Activated T-helper 1 cell treated with anti-CD3 and anti-CD28 coated beads, Interleukin-12 subunit alpha, Interleukin-12 subunit beta, Interleukin-2, Interleukin-4 antibody, amounts not matched to agents 30 ng/mL and 10 ng/mL and 1 ng/mL, durations not matched to agents 14 hours and 24 hours and 36 hours (primary cell): ENCODE results near the gene LRP1-AS. TPM values are rescaled to one million over a fixed set of nuclear protein-coding genes. Genes with fewer than 3 reads are reported as not detected.

ENCODE experiments used
- DNase-seq: peaks from one replicate; pipeline ENCODE4 v3.0.0; 2021; ENCODE audit warnings: low spot score
- H3K27ac Mint-ChIP-seq: one replicate; pipeline ENCODE4 v1.8.0; 2021; ENCODE audit warnings: mild to moderate bottlenecking, mixed read lengths
- H3K27me3 Mint-ChIP-seq: one replicate; pipeline ENCODE4 v1.8.0; 2022; ENCODE audit warnings: mild to moderate bottlenecking, moderate library complexity, mixed read lengths; ENCODE audit not compliant: insufficient read depth
- H3K36me3 Mint-ChIP-seq: one replicate; pipeline ENCODE4 v1.8.0; 2021; ENCODE audit warnings: low read depth, mixed read lengths
- H3K4me1 Mint-ChIP-seq: one replicate; pipeline ENCODE4 v1.8.0; 2021; ENCODE audit warnings: low read depth, mixed read lengths
- H3K4me3 Mint-ChIP-seq: one replicate; pipeline ENCODE4 v1.8.0; 2021; ENCODE audit warnings: mild to moderate bottlenecking, moderate library complexity, mixed read lengths
- H3K9me3 Mint-ChIP-seq: one replicate; pipeline ENCODE4 v1.8.0; 2021; ENCODE audit warnings: mixed read lengths
- intact Hi-C: fragments of 100-400 bp; cut with micrococcal nuclease; formaldehyde crosslinking; loops from one replicate; pipeline ENCODE4 v1.15.1; 2024
- total RNA-seq: library from RNA; stranded (reverse); gene quantifications from 2 replicates; pipeline ENCODE4 v1.2.3, GENCODE V29; 2022

The LRP1-AS gene
- total RNA-seq, 1 donor from 2014 or later: not detected

GRCh38 chr12:57176846-57177245 is 29.4 kb upstream of the LRP1-AS start:
- intact Hi-C loops: no loop called here

GRCh38 chr12:57176139-57176477 is 28.7 kb upstream of the LRP1-AS start:
- H3K36me3 Mint-ChIP-seq: no peaks in the 10 kb centered on the region
- H3K27ac Mint-ChIP-seq: no peak overlapping the region
- DNase-seq: no peak
- intact Hi-C loops: no loop called here
- no peaks in the 10 kb centered on the region for H3K4me1 Mint-ChIP-seq
- no peaks in the 10 kb centered on the region for H3K9me3 Mint-ChIP-seq
- H3K27me3 Mint-ChIP-seq: peaks cover 3% of the 10 kb centered on the region
- H3K4me3 Mint-ChIP-seq: no peak overlapping the region

More at GRCh38 chr12:57176846-57177245, 29.4 kb upstream of the LRP1-AS start:
- Mint-ChIP-seq H3K36me3 (no peaks in the 10 kb centered on the region), H3K27ac (no peak overlapping the region), H3K9me3 (no peaks in the 10 kb centered on the region), H3K4me1 (no peaks in the 10 kb centered on the region), H3K4me3 (no peak overlapping the region), H3K27me3 (peaks cover 3% of the 10 kb centered on the region)
- no peak for DNase-seq

DNA sequence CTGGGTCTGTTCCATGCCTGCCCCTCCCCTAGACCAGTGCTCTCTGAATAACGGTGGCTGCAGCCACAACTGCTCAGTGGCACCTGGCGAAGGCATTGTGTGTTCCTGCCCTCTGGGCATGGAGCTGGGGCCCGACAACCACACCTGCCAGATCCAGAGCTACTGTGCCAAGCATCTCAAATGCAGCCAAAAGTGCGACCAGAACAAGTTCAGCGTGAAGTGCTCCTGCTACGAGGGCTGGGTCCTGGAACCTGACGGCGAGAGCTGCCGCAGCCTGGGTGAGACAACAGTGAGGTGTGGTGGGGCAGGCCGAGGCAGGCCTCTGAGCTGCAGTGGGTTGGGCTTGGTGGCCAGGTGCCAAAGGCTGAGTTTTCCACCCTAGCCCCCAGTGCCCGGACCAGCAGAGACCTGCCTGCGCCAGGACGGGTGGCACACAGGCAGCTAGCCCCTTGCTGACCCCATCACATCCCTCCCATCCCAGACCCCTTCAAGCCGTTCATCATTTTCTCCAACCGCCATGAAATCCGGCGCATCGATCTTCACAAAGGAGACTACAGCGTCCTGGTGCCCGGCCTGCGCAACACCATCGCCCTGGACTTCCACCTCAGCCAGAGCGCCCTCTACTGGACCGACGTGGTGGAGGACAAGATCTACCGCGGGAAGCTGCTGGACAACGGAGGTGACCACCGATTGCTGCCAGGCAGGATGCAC is 28.2 kb upstream of the LRP1-AS start:
- Mint-ChIP-seq H3K9me3 (no peaks in the 10 kb centered on the region), H3K4me3 (no peak overlapping the region), H3K27ac (no peak overlapping the region), H3K27me3 (peaks cover 4% of the 10 kb centered on the region), H3K4me1 (no peaks in the 10 kb centered on the region), H3K36me3 (no peaks in the 10 kb centered on the region)
- DNase-seq: peak; percentile 14
- intact Hi-C loops: no loop called here

- no peaks in the 10 kb centered on the region for H3K36me3 Mint-ChIP-seq
- no peaks in the 10 kb centered on the region for H3K4me1 Mint-ChIP-seq
- no peak for DNase-seq
- intact Hi-C loops: loop anchor here (2.0 kb wide), 1 partner anchor 49 kb away; no protein-coding TSS in a partner anchor
- H3K27me3 Mint-ChIP-seq: peaks cover 8% of the 10 kb centered on the region
- no peak overlapping the region for H3K4me3 Mint-ChIP-seq
- H3K27ac Mint-ChIP-seq: no peak overlapping the region
- H3K9me3 Mint-ChIP-seq: no peaks in the 10 kb centered on the region
Observed at GRCh38 chr12:57173683-57174082, 26.3 kb upstream of the LRP1-AS start.

GRCh38 chr12:57173089-57173488 is 25.7 kb upstream of the LRP1-AS start:
- no peaks in the 10 kb centered on the region for H3K4me1 Mint-ChIP-seq
- peak overlapping the region; percentile 26 for H3K27ac Mint-ChIP-seq
- intact Hi-C loops: loop anchor here (2.0 kb wide), 1 partner anchor 48 kb away; no protein-coding TSS in a partner anchor
- no peaks in the 10 kb centered on the region for H3K36me3 Mint-ChIP-seq
- H3K9me3 Mint-ChIP-seq: no peaks in the 10 kb centered on the region
- no peak for DNase-seq
- H3K4me3 Mint-ChIP-seq: no peak overlapping the region
- peaks cover 6% of the 10 kb centered on the region for H3K27me3 Mint-ChIP-seq

- H3K4me1 Mint-ChIP-seq: peaks cover 9% of the 10 kb centered on the region
- no peak overlapping the region for H3K27ac Mint-ChIP-seq
- H3K27me3 Mint-ChIP-seq: peaks cover 6% of the 10 kb centered on the region
- H3K36me3 Mint-ChIP-seq: no peaks in the 10 kb centered on the region
- DNase-seq: no peak
- H3K9me3 Mint-ChIP-seq: no peaks in the 10 kb centered on the region
- intact Hi-C loops: loop anchor here (2.0 kb wide), 1 partner anchor 47 kb away; no protein-coding TSS in a partner anchor
- H3K4me3 Mint-ChIP-seq: no peak overlapping the region
Observed at GRCh38 chr12:57171668-57172067, 24.2 kb upstream of the LRP1-AS start.

- Mint-ChIP-seq H3K9me3 (no peaks in the 10 kb centered on the region), H3K27me3 (peaks cover 6% of the 10 kb centered on the region), H3K4me1 (peaks cover 13% of the 10 kb centered on the region), H3K27ac (no peak overlapping the region), H3K4me3 (no peak overlapping the region), H3K36me3 (no peaks in the 10 kb centered on the region)
- no peak for DNase-seq
- intact Hi-C loops: no loop called here
Observed at GRCh38 chr12:57170927-57171326, 23.5 kb upstream of the LRP1-AS start.

DNA sequence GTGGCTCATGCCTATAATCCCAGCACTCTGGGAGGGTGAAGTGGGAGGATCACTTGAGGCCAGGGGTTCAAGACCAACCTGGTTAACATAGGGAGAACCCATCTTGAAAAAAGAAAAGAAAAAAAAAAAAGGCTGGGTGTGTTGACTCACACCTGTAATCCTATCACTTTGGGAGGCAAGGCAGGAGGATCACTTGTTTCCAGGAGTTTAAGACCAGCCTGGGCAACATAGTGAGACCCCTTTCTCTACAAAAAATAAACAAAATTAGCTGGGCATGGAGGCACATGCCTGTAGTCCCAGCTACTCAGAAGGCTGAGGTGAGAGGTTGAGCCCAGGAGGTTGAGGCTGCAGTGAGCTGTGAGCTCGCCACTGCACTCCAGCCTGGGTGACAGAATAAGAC is 23.0 kb upstream of the LRP1-AS start:
- Mint-ChIP-seq H3K4me1 (peaks cover 13% of the 10 kb centered on the region), H3K27ac (no peak overlapping the region), H3K4me3 (no peak overlapping the region), H3K27me3 (peaks cover 6% of the 10 kb centered on the region), H3K9me3 (no peaks in the 10 kb centered on the region), H3K36me3 (no peaks in the 10 kb centered on the region)
- no peak for DNase-seq
- intact Hi-C loops: no loop called here

DNA sequence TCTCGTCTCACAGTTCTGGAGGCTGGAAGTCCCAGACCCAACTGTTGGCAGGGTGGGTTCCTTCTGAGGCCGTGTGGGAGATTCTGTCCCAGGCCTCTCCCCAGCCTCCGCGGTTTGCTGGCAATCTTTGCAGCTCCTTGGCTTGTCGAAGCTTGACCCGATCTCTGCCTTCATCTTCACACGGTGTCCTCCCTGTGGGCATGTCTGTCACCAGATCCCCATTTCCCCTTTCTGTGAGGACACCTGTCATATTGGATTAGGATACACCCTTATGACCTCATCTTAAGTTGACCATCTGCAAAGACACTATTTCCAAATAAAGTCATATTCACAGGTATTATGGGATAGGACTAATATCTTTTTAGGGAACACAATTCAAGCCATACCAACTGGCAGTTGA is 22.6 kb upstream of the LRP1-AS start:
- intact Hi-C loops: no loop called here
- Mint-ChIP-seq H3K27ac (no peak overlapping the region), H3K27me3 (peaks cover 6% of the 10 kb centered on the region), H3K9me3 (no peaks in the 10 kb centered on the region), H3K4me1 (peaks cover 13% of the 10 kb centered on the region), H3K36me3 (no peaks in the 10 kb centered on the region), H3K4me3 (no peak overlapping the region)
- DNase-seq: no peak

DNA sequence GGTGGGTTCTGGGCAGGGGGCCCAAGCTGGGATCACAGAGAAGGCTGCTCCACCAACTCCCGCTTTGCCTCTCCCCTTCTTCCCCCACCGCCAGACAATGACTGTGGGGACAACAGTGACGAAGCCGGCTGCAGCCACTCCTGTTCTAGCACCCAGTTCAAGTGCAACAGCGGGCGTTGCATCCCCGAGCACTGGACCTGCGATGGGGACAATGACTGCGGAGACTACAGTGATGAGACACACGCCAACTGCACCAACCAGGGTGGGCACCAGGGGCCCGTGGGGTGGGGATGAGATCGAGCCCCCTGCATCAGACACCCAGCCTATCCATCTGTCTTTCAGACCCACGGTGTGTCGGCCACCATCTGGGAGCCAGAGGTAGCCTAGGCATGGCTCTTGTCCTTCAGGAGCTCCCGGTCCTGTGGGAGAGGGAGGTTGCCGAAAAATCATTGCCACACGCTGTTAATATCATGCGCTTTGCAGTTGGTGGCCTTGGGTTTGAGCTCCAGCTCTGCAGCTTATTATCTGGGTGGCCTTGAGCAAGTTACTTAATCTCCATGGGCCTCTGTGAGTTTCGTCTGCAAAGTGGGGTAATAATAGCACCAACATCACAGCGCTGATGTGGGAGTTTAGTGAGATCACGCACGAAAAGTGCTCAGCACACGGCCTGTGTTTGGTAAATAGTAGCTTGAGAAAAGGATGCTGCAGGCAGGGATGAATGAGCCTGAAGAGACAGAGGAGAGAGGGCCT is 21.8 kb upstream of the LRP1-AS start:
- no peaks in the 10 kb centered on the region for H3K9me3 Mint-ChIP-seq
- no peak for DNase-seq
- H3K27ac Mint-ChIP-seq: no peak overlapping the region
- no peaks in the 10 kb centered on the region for H3K36me3 Mint-ChIP-seq
- peaks cover 6% of the 10 kb centered on the region for H3K27me3 Mint-ChIP-seq
- intact Hi-C loops: no loop called here
- no peak overlapping the region for H3K4me3 Mint-ChIP-seq
- H3K4me1 Mint-ChIP-seq: peaks cover 13% of the 10 kb centered on the region

GRCh38 chr12:57168058-57168457 is 20.6 kb upstream of the LRP1-AS start:
- H3K4me1 Mint-ChIP-seq: peaks cover 13% of the 10 kb centered on the region
- peaks cover 6% of the 10 kb centered on the region for H3K27me3 Mint-ChIP-seq
- no peak overlapping the region for H3K4me3 Mint-ChIP-seq
- no peak for DNase-seq
- intact Hi-C loops: no loop called here
- H3K9me3 Mint-ChIP-seq: no peaks in the 10 kb centered on the region
- H3K36me3 Mint-ChIP-seq: no peaks in the 10 kb centered on the region
- no peak overlapping the region for H3K27ac Mint-ChIP-seq

DNA sequence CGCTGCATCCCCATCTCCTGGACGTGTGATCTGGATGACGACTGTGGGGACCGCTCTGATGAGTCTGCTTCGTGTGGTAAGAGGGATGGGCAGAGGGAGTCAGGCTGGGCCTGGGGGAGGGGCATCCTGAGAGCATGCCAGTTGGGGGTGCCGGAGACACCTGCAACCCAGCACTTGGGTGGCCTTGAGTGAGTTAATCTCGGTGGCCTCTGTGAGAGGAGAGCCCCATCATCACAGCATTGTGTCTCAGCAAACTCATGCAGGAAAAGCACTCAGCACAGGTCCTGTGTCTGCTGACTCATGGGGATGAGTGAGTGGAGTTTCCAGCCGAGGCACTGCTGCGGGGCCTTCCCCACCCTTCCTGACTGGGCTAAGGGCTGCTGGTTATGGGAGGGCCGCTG is 19.6 kb upstream of the LRP1-AS start:
- Mint-ChIP-seq H3K27me3 (peaks cover 5% of the 10 kb centered on the region), H3K9me3 (no peaks in the 10 kb centered on the region), H3K4me3 (no peak overlapping the region), H3K27ac (peak overlapping the region; percentile 27), H3K4me1 (peaks cover 13% of the 10 kb centered on the region), H3K36me3 (no peaks in the 10 kb centered on the region)
- no peak for DNase-seq
- intact Hi-C loops: no loop called here

- Mint-ChIP-seq H3K4me3 (no peak overlapping the region), H3K4me1 (peaks cover 13% of the 10 kb centered on the region), H3K9me3 (no peaks in the 10 kb centered on the region), H3K27ac (no peak overlapping the region), H3K27me3 (peaks cover 4% of the 10 kb centered on the region), H3K36me3 (no peaks in the 10 kb centered on the region)
- intact Hi-C loops: no loop called here
- DNase-seq: no peak
Observed at GRCh38 chr12:57165741-57166140, 18.3 kb upstream of the LRP1-AS start.
